ENCODE results near the gene ALPK3.

The ALPK3 gene

GRCh38 chr15:84816694-84817465 is at the start of gene ALPK3:
TSS of gene ALPK3 (plus strand) at chr15:84817356. CDS start at chr15:84817453, 97 bp downstream.
- peak within 1 kb of the TSS; percentile 90 for H3K27ac ChIP-seq
- no peak for TF ChIP-seq ZFX (IDR thresholded peaks at IDR 0.05)
- TF ChIP-seq CTCF (conservative IDR thresholded peaks at IDR 0.05), result no peak

GRCh38 chr15:84772031-84772430 is 45.1 kb upstream of the ALPK3 start:
- H3K27ac ChIP-seq, result no peak overlapping the region
- no peak for TF ChIP-seq ZFX (IDR thresholded peaks at IDR 0.05)
- no peak for TF ChIP-seq CTCF (conservative IDR thresholded peaks at IDR 0.05)

DNA sequence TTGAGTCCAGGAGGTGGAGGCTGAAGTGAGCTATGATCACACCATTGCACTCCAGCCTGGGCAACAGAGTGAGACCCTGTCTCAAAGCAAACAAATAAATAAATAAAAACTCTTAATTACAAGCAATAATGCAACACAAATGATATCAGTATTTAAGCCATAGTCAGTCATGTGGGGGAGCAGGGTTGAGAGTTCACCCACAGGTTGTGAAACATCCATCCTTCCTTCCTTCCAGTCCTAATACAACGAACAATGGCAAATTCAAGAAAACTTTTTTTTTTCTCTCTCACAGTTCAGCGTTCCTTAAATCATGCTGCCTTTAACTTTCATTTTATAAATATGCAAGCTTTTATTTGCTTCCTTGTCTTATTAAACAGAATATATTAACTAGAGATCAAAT is 44.7 kb upstream of the ALPK3 start:
- no peak for TF ChIP-seq CTCF (conservative IDR thresholded peaks at IDR 0.05)
- TF ChIP-seq ZFX (IDR thresholded peaks at IDR 0.05), result no peak
- H3K27ac ChIP-seq, result no peak overlapping the region

GRCh38 chr15:84773716-84774115 is 43.4 kb upstream of the ALPK3 start:
- TF ChIP-seq ZFX (IDR thresholded peaks at IDR 0.05) (no peak), CTCF (conservative IDR thresholded peaks at IDR 0.05) (no peak)
- H3K27ac ChIP-seq, result no peak overlapping the region

- H3K27ac ChIP-seq, result no peak overlapping the region
- TF ChIP-seq ZFX (IDR thresholded peaks at IDR 0.05), result no peak
- TF ChIP-seq CTCF (conservative IDR thresholded peaks at IDR 0.05), result no peak
Observed at GRCh38 chr15:84775867-84776449, 41.2 kb upstream of the ALPK3 start.

GRCh38 chr15:84778194-84778593 is 39.0 kb upstream of the ALPK3 start:
- H3K27ac ChIP-seq, result no peak overlapping the region
- TF ChIP-seq CTCF (conservative IDR thresholded peaks at IDR 0.05), result no peak
- TF ChIP-seq ZFX (IDR thresholded peaks at IDR 0.05), result no peak

DNA sequence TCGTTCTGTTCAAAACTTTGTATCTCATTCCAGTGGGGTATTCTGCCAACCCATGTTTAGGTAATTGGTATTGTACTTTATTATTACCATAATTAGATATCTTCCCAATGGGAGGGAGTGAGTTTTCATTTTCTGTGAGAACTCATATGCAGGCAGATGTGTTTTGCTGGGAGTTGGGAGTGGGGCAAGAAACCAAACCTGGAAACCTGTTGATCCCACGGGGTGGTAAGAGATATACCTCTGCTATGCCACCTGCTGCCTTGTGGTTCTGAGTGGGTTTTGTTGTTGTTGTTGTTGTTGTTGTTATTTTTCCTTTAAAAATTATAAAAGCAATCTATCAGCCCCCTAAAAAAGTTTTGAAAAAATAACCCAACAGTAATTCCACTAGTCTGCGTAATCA is 36.7 kb upstream of the ALPK3 start:
- TF ChIP-seq CTCF (conservative IDR thresholded peaks at IDR 0.05) (no peak), ZFX (IDR thresholded peaks at IDR 0.05) (no peak)
- H3K27ac ChIP-seq, result no peak overlapping the region

Measured in C4-2B (cell line).